Colonic mucosa (tissue), 4 donors: ENCODE measurements around the gene RNF25. TPM values are rescaled to one million over a fixed set of nuclear protein-coding genes. Genes with fewer than 3 reads are reported as not detected.
A peak's percentile ranks its signal among the peaks of the same experiment; 100 is the strongest.

ENCODE experiments used
- DNase-seq: peaks from one replicate; pipeline ENCODE4 v3.0.0-alpha.2; 2020
- H3K27ac ChIP-seq: fragments of 200-600 bp; one replicate; pipeline ENCODE4 v1.8.0; 2021
- H3K27me3 ChIP-seq: fragments of 200-600 bp; one replicate; pipeline ENCODE4 v1.8.0; 2021
- H3K36me3 ChIP-seq: fragments of 200-600 bp; one replicate; pipeline ENCODE4 v1.8.0; 2021
- H3K4me1 ChIP-seq: fragments of 200-600 bp; one replicate; pipeline ENCODE4 v1.8.0; 2021; ENCODE audit warnings: mild to moderate bottlenecking
- H3K4me3 ChIP-seq: fragments of 200-600 bp; one replicate; pipeline ENCODE4 v1.8.0; 2021
- H3K9ac ChIP-seq, 2 donors: one replicate each; pipeline ENCODE4 v1.7.0; 2013; ENCODE audit warnings: control low read depth in 2 of 2, low read depth in 2 of 2, low read length in 2 of 2
- H3K9me3 ChIP-seq: fragments of 200-600 bp; one replicate; pipeline ENCODE4 v1.8.0; 2021
- CTCF ChIP-seq: fragments of 200-600 bp; IDR thresholded peaks from one replicate; pipeline ENCODE4 v1.8.0; 2022; ENCODE audit warnings: antibody characterized with exemption, mild to moderate bottlenecking
- intact Hi-C: fragments of 100-400 bp; cut with DNase I; formaldehyde crosslinking; loops from one replicate; pipeline ENCODE4 v1.14.1; 2022
- total RNA-seq, 2 donors: library from RNA; stranded (reverse); fragmentation: NEBNext Ultra II Directional in 1 of 2; extraction: Animal tissue kit (Norgen Biotek cat#: 25700) in 1 of 2; gene quantifications; one replicate each; pipeline ENCODE4 v1.2.1, GENCODE V29; 2021
- donor health status: healthy.
- donor health status: DM: no; HTN: no; CAD: no.
- donor health status: DM: no; HTN: no; CAD: no.

Gene RNF25
- total RNA-seq, 2 donors from 2014 or later: 12.6 to 20.7 TPM

DNA sequence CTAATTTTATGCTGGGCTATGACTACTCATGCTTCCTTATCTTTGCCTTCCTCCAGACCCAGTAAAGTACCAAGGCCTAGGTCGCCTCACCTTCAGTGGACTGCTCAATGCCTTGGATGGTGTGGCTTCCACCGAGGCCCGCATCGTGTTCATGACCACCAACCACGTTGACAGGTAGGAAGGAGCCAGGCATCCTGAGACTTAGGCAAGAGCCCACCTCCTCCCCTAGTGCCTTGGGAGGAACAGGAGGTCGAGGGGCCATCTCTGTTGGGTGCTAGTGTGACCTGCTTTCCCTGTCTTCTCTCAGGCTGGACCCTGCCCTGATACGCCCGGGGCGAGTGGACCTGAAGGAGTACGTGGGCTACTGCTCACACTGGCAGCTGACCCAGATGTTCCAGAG is 9.0 kb downstream of the RNF25 start:
- TF ChIP-seq CTCF: no peak
- intact Hi-C loops: no loop called here
- Histone ChIP-seq H3K9ac (no peak overlapping the region), H3K4me3 (no peak overlapping the region), H3K4me1 (peaks cover 8% of the 10 kb centered on the region), H3K27ac (no peak overlapping the region), H3K36me3 (peaks cover 4% of the 10 kb centered on the region), H3K9me3 (no peaks in the 10 kb centered on the region), H3K27me3 (no peaks in the 10 kb centered on the region)
- DNase-seq: no peak

DNA sequence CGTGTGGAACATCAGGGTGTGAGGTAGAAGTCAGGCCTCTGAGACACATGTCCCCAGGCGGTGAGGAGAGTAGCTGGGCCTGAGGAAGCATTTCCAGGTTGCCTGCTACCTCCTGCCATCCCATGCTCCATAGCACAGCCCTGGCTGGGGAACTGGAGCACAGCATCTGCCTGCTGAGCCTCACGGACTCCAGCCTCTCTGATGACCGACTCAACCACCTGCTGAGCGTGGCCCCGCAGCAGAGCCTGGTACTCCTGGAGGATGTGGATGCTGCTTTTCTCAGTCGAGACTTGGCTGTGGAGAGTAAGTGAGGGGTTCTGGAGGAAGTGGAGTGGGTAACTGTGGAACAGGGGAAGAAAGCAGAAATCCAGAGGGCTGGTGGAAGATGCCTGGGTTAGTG is 9.4 kb downstream of the RNF25 start:
- Histone ChIP-seq H3K9me3 (no peaks in the 10 kb centered on the region), H3K27me3 (no peaks in the 10 kb centered on the region), H3K9ac (no peak overlapping the region), H3K27ac (no peak overlapping the region), H3K36me3 (peaks cover 4% of the 10 kb centered on the region), H3K4me3 (no peak overlapping the region), H3K4me1 (peaks cover 8% of the 10 kb centered on the region)
- DNase-seq: no peak
- intact Hi-C loops: no loop called here
- TF ChIP-seq CTCF: no peak

DNA sequence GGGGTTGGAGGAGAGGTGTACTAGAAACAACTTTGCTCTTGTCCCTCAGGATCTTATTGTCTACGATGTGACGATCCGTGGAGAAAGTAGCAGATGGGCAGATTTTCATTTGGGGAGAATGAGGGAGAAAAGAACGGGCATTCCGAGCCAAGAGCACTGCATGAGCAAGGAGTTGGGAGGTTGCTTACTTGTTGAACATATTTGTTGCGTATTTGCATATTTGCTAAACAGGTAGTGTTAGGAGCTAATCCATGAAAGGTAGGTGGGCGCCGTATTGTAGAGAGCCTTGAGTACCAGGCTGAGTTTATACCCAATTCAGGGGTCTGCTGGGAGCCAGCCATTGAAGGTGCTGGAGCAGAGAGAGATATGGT is 11.8 kb downstream of the RNF25 start:
- Histone ChIP-seq H3K4me3 (peak overlapping the region; percentile 98), H3K27me3 (no peaks in the 10 kb centered on the region), H3K27ac (peak overlapping the region; percentile 81), H3K36me3 (no peaks in the 10 kb centered on the region), H3K9me3 (no peaks in the 10 kb centered on the region), H3K9ac (peak overlapping the region; percentile 82 to 84), H3K4me1 (peaks cover 8% of the 10 kb centered on the region)
- no peak for TF ChIP-seq CTCF
- no peak for DNase-seq
- intact Hi-C loops: no loop called here

- no peak for TF ChIP-seq CTCF
- peak within 1 kb of the TSS; percentile 81 for H3K27ac ChIP-seq
- H3K4me1 ChIP-seq: peaks cover 8% of the 10 kb centered on the region
- DNase-seq: peak; percentile 98
- intact Hi-C loops: no loop called here
- no peaks in the 10 kb centered on the region for H3K36me3 ChIP-seq
- peak within 1 kb of the TSS; percentile 82 to 84 for H3K9ac ChIP-seq
- no peaks in the 10 kb centered on the region for H3K9me3 ChIP-seq
- peak within 1 kb of the TSS; percentile 98 for H3K4me3 ChIP-seq
- no peaks in the 10 kb centered on the region for H3K27me3 ChIP-seq
These were observed 12.4 kb downstream of the RNF25 start, which contains the start of the genes BCS1L and ZNF142 for GRCh38 chr2:218659258-218659987. Gene BCS1L, plus strand, starts transcription at chr2:218659683. Its CDS starts 1,305 bp downstream, at chr2:218660988. Gene ZNF142, minus strand, starts transcription at chr2:218659623. Its CDS starts 3,194 bp downstream, at chr2:218656429.

- Histone ChIP-seq H3K36me3 (no peaks in the 10 kb centered on the region), H3K4me3 (peak overlapping the region; percentile 98), H3K27ac (peak overlapping the region; percentile 81), H3K4me1 (peaks cover 8% of the 10 kb centered on the region), H3K27me3 (no peaks in the 10 kb centered on the region), H3K9ac (peak overlapping the region; percentile 82 to 84), H3K9me3 (no peaks in the 10 kb centered on the region)
- TF ChIP-seq CTCF: peak; percentile 13
- intact Hi-C loops: no loop called here
- peak; percentile 69 for DNase-seq
These were observed 13.0 kb downstream of the RNF25 start for GRCh38 chr2:218658671-218659257.
